Measurements from ENCODE around the gene TMEM126B. TPM values are rescaled to one million over a fixed set of nuclear protein-coding genes. Genes with fewer than 3 reads are reported as not detected.
A peak's percentile ranks its signal among the peaks of the same experiment; 100 is the strongest.

Gene TMEM126B
- total and polyA plus RNA-seq, 2 donors (not counting 1 experiment from before 2014, with no cell fraction given): 21.7 to 38.5 TPM

- DNase-seq: peak; percentile 92
- intact Hi-C loops (cut with micrococcal nuclease): loop anchor here (1.0 to 10.0 kb wide), 3 partner anchors 36 to 349 kb away; partner anchors contain the start of genes CCDC83 and TMEM126B
- Mint-ChIP-seq H3K9me3 (ENCODE audit: insufficient read depth) (no peaks in the 10 kb centered on the region), H3K4me1 (peaks cover 48% of the 10 kb centered on the region), H3K4me3 (peak overlapping the region; percentile 94), H3K27me3 (no peaks in the 10 kb centered on the region), H3K27ac (peak overlapping the region; percentile 95)
- H3K9me3 ChIP-seq (ENCODE audit: control extremely low read depth in 1 of 3, control insufficient read depth in 2 of 3, insufficient read depth in 1 of 3, low read length in 2 of 3): peaks cover 0 to 3% (median 0%) of the 10 kb centered on the region in 3 donors
- H3K9ac ChIP-seq (ENCODE audit: low read length): peak overlapping the region; percentile 86
- H3K36me3 ChIP-seq (replicated peaks in 1 of 2; ENCODE audit: control extremely low read depth in 1 of 2, control insufficient read depth in 1 of 2, extremely low read depth in 1 of 2, insufficient read depth in 2 of 2, low read length in 1 of 2): peaks cover 0 to 19% of the 10 kb centered on the region in 2 experiments
- peak overlapping the region; percentile 79 for H3K4me2 ChIP-seq (replicated peaks; ENCODE audit: low read depth, low read length, poor library complexity, severe bottlenecking)
- peaks cover 37% of the 10 kb centered on the region for H4K20me1 ChIP-seq (ENCODE audit: control insufficient read depth, insufficient read depth, low read length, poor library complexity, severe bottlenecking)
- H3K27me3 ChIP-seq (replicated peaks in 1 of 4; ENCODE audit: control extremely low read depth in 1 of 4, control insufficient read depth in 3 of 4, insufficient read depth in 4 of 4, low read length in 3 of 4): no peaks in the 10 kb centered on the region
- H3K27ac ChIP-seq (ENCODE audit: low read length in 2 of 2): peak overlapping the region; percentile 96 to 97
- peak overlapping the region; percentile 78 for H2AFZ ChIP-seq (ENCODE audit: insufficient read depth, low read depth, low read length, poor library complexity, severe bottlenecking)
- under 1% methylated on average over 71 of the region's 73 CpGs for WGBS (ENCODE audit: insufficient coverage)
- peaks cover 16 to 21% of the 10 kb centered on the region in 2 donors for H3K4me1 ChIP-seq (ENCODE audit: control insufficient read depth in 2 of 2, insufficient read depth in 2 of 2, low read length in 2 of 2)
- peaks cover 47% of the 10 kb centered on the region for H3K79me2 ChIP-seq (ENCODE audit: control insufficient read depth, insufficient read depth, low read length)
- ATAC-seq (ENCODE audit: low read depth): peak; percentile 70
- ChIA-PET CTCF (interaction anchor here (0.6 to 1.9 kb wide), 4 partner anchors 11 to 629 kb away, joined by 3 to 15 read pairs (median 5); partner anchors contain the start of genes DLG2, TMEM126A and TMEM126B), POLR2A (interaction anchor here (0.5 to 1.9 kb wide), 4 partner anchors 15 to 69 kb away, joined by 3 to 16 read pairs (median 6); partner anchors contain the start of genes TMEM126A and TMEM126B)
- TF ChIP-seq, protein P1, sequence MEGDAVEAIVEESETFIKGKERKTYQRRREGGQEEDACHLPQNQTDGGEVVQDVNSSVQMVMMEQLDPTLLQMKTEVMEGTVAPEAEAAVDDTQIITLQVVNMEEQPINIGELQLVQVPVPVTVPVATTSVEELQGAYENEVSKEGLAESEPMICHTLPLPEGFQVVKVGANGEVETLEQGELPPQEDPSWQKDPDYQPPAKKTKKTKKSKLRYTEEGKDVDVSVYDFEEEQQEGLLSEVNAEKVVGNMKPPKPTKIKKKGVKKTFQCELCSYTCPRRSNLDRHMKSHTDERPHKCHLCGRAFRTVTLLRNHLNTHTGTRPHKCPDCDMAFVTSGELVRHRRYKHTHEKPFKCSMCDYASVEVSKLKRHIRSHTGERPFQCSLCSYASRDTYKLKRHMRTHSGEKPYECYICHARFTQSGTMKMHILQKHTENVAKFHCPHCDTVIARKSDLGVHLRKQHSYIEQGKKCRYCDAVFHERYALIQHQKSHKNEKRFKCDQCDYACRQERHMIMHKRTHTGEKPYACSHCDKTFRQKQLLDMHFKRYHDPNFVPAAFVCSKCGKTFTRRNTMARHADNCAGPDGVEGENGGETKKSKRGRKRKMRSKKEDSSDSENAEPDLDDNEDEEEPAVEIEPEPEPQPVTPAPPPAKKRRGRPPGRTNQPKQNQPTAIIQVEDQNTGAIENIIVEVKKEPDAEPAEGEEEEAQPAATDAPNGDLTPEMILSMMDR (IDR thresholded peaks at IDR 0.05): peak; percentile 77
- no peak for TF ChIP-seq EZH2 (IDR thresholded peaks at IDR 0.05; ENCODE audit: borderline replicate concordance, insufficient read depth, low read depth, low read length, poor library complexity, severe bottlenecking)
- peak overlapping the region; percentile 78 to 95 (median 89) for H3K4me3 ChIP-seq (ENCODE audit: control extremely low read depth in 1 of 5, extremely low read depth in 1 of 5, insufficient read depth in 1 of 5, low read depth in 2 of 5, low read length in 4 of 5)
Observed at GRCh38 chr11:85663753-85664614, 35.6 kb downstream of the TMEM126B start.

Measured in B cell (primary cell).